Activated gamma-delta T cell treated with anti-CD3 and anti-CD28 coated beads, Interleukin-2, amount 50 U/mL, for 16 hours (primary cell): Measurements from ENCODE around the gene CDK14.

Experiments
- DNase-seq: peaks from one replicate; pipeline ENCODE4 v3.0.0-alpha.2; 2020; ENCODE audit warnings: low read depth

Gene CDK14

GRCh38 chr7:90678986-90679385 is 82.9 kb downstream of the CDK14 start:
- no peak for DNase-seq

DNA sequence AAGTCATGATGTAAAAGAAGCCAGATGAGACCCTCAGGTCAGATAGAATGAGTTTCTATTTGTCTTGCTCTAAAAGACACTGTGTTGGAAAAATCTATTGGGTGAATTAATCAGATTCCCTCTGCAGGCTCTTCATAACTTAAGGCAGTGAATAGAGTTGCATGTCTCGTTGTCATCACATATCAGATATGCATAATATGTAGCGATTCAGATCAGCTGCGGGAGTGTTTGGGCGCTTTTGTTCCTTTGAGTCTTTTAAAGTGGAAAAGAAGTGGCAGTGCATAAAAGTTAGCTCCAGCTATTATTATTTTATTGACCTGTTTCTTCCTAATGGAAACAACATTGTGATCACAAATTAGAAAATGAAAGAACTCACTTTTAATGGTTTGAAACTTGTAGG is 84.4 kb downstream of the CDK14 start:
- no peak for DNase-seq

DNA sequence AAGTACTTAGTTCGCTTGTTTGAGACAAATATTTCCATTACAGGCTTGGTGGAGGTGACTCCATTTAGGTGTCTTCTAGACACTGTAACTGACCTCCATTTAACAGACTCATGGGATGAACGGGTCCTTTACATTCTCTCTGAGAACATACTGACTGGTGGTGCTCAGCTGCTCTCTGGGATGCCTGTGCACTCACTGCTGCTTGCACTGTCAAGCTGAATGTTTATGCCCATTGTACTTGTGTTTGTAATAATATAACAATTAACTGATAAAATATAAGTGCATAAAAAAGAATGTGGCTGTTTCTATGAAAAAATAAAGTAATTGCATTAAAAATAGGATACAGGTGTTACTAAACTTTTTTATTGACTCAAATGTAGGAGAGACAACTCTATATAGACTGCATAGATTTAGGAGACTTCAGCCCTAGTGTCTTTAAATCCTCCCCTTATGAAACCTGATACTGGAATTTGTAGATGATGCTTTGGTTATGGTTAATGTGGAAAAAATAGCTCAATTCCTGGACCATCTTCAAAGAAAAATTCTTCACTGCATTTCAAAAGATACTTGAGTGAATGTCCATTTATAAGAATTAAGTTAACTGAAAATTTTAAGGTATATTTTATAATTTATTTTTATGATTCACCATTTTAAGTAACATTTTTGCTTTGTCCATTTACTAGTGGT is 85.4 kb downstream of the CDK14 start:
- DNase-seq, result no peak

GRCh38 chr7:90686146-90686545 is 90.0 kb downstream of the CDK14 start:
- DNase-seq, result no peak

GRCh38 chr7:90688810-90689209 is 92.7 kb downstream of the CDK14 start:
- no peak for DNase-seq

GRCh38 chr7:90689260-90689659 is 93.1 kb downstream of the CDK14 start:
- DNase-seq, result no peak

DNA sequence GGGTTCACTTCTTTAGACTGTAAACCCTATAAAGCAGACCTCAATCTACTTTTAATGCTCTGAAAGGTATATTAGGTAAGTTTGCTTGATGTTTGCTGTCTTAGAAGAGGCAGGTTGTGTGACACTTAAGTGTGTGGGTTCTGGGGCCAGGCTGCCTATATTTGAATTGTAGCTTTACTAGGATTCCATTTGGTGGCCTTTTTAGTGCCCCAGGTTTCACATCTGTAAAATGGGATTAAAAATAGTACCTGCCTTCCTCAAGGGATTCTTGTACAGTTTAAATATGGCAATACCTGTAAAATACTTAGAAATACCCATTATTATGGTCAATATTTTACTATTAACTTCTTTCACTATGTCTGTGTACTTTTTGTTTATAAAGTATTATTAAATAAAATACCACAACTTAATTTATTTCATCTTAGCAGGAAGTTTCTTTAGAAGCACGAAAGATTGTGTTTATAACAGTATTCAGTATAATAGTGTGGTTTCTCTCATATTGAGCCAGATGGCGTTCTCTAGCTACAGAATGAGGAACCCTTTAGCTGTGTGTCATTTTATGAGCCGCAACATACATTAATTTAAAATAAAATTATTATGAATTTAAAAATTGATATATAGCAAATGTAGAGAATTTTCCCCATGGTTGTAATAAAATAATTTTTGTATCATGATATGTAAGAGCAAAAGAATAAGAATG is 94.2 kb downstream of the CDK14 start:
- no peak for DNase-seq

DNA sequence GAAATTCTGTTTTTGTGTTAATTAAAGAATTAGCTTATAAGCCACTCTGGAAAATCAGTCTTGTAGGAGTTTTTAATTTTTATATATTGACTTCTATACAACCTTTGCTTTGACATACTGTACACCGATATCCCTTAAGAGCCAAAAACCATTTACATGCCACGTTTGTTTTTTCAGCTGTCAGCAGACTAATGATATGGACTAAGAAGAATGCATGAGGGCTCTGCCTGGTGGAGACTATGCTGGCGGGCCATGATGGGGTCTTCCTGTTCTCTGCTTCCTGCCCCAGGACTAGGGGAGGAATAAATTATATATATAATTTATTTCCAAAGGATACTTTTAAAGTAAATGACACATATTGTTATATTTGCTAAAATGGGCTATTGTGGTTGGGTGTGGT is 96.3 kb downstream of the CDK14 start:
- DNase-seq, result no peak

DNA sequence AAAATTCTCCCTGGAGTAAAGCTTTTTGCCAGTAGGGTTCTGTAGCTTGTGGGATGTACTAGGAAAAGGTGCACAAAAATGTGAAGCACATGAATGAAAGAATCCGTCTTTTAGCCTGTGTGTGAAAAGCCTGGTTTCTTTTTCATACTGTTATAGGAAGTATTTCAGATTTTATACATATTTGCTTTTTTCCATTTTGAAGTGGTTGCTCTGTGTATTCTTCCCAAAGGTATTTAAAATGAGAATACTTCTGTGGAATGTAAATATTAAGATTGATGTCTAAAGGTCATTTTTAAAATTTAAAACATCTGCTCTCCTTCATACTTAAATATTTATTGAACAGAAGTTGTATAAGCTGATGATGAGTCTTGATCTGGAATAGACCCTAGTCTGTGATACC is 96.8 kb downstream of the CDK14 start:
- no peak for DNase-seq

- DNase-seq, result no peak
Measured at GRCh38 chr7:90693939-90694338, 97.8 kb downstream of the CDK14 start.

DNA sequence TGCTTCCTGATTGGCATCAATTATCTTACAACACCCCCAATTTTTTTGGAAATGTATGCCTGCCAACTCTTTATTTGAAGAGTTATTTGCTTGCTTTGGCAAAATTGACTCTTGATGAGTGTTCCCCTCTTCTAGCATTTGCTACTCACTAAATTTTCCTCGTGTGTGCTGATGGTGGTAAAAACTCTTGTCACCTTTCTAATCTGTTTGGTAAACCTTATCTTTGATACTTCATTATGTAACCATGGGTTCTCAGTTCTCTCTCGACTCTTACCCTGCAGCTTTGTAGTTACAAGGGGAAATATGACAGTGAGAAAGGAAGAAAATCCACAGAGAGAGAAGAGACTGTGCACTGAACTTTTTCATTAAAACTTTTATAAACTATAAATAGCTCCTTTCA is 102.5 kb downstream of the CDK14 start:
- DNase-seq, result no peak

- no peak for DNase-seq
Measured at GRCh38 chr7:90701021-90701420, 104.9 kb downstream of the CDK14 start.

DNA sequence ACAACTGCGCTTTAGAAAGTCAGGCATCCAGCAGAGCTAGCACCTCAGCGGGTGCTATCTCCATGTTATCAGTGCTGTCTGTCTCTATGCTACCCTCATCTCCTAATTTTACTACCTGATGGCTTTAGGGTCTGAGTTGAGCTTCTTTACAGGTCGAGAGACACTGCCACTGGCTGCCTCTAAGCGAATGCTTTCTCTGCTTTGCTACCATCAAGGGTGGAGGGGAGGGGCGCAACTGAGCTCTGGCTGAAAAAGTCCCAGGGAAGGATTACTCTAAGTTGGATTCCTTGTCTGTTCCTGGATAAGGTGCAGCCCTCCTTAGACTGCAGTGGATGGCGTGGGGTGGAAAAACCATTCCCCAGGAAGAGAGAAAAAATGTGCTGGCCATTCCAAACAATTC is 105.7 kb downstream of the CDK14 start:
- no peak for DNase-seq

DNA sequence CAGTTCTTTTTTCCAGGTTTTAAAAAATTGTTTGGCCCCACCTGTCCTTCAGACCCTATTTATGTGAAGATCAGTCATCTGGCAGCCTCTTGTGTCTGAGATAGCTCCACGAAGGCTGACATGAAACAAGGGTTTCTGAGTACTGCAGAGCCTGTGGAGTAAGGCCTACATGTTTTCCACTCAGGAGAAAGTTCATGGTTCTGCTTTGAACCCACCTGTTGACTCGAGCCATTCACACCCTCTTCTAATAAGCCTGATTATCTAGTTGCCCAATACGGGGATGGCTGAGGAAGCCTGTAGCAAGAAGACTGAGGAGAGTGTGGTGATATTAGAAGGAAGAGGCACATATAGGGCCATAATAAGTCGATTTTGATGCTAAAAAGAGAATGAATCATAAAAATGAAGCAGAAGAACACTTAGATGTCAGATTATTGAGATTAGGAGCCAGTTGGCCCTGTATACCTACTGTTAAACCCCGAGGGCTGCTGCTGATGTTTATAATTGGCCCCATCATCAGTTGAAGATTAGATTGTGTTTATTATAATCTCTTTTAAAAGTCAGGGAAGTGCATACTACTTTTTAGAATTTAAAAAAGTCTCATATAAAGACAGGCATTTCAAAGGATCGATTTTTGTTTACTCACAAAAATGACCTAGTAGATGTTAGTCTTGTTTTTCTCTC is 109.4 kb downstream of the CDK14 start:
- DNase-seq, result no peak

DNA sequence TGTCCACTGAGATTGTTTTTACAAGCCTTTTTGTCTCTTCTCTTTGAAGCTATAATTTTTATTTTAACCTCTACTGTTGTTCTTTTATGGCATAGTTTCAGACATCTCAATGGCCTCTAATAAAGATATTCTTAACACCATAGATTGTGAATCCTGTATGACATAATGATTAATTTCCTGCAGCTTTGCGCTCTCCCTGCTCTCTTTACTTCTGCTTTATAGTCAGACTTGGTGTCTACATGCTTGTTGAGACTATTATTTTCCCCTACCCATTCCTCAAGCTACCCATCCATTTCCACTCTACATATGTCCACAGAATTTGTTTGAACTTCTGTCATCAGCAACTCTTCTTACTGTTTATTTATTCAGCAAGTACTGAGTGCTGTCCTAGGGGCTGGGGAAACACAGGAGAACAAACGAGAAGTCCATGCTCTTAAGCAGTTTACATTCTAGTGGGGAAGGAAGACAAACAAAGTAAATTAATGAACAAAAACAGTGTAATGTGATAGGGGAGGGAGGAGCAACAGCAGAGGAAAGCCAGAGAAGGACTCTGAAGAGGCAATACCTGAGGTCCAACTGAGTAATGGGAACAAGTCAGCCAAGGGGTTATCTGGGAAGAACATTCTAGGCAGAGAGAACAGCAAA is 110.1 kb downstream of the CDK14 start:
- no peak for DNase-seq

DNA sequence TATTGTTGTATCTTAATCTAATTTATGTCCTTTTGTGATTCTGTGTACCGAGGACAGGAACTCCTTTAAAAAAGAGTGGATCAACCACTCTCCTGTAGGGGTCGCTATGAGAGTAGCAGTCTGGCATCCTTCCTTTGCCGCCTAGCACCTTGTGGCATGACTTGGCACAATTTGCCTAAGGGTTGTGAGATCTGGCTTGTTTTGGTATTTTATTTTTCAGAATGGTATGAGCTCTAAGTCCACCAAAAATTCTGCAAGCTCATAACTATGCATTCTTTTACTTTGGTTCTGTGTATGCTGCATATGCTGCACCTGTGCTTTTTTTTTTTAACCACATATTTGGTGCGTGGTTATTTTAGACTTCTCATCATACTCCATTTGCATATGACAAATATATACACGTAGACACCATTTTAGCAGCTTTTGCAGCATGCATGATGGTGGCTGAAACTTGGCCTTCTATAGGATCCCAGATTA is 112.8 kb downstream of the CDK14 start:
- DNase-seq, result no peak

- DNase-seq, result no peak
Measured at GRCh38 chr7:90709501-90710465, 113.7 kb downstream of the CDK14 start.

DNA sequence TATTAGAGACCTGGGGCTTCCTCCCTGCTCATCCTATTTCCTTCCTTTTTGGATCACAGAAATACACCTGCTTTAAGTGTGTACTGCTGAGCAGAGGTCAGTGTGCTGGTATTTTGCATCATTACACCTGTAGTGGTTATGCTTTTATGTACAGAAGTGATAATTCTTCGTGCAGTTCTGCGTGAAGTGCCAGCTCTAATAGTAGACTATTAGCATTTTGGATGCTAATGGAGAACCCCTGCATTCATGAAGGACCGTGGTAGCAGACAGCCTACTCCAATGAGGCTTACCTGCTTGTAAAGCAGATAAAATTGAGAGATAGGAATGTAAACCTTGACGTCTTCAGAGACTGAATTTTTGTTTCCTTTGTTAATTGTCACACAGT is 114.3 kb downstream of the CDK14 start:
- no peak for DNase-seq

DNA sequence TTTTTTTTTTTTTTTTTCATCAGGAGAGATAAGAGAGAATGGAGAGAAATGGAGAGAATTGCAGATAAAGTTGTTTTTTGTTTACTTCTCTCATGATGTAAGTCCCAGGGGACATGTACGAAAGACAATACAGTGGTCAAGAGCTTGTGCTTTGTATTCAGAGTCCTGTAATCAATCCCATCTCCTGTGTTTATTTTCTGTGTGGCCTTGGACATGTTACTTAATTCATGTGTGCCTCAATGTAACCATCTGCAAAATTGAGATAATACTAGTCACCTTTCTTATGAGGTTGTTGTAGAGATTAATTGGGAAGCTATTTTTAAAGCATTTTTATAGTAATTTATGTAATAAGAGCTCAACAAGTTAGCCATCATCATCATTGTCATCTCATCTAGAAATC is 117.5 kb downstream of the CDK14 start:
- DNase-seq, result no peak

DNA sequence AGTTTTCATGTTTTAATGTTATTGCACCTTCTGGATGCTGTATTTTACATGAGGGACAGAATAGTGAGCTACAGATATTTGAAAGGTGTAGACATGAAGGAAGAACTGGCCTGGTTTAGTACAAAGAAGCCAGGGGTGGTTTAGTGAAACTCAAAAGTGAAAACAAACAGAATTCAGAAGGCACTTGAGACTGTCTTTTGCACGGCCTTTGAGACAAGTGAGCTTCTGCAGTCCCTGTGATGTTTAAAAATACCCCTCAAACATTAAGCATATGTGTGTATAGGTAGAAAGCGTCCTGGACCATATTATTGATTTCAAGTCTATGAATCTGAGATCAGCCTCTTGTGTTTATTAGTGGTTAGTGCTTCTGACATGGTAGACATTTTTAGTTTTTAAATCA is 118.9 kb downstream of the CDK14 start:
- no peak for DNase-seq

GRCh38 chr7:90717296-90718060 is 121.4 kb downstream of the CDK14 start:
- no peak for DNase-seq
